ENCODE results near the gene GUCA1A. TPM values are rescaled to one million over a fixed set of nuclear protein-coding genes. Genes with fewer than 3 reads are reported as not detected.

Gene GUCA1A
- total and polyA plus RNA-seq, 2 of the 4 experiments (the other 2 are of a cell fraction) = 0.18 to 0.32 TPM

DNA sequence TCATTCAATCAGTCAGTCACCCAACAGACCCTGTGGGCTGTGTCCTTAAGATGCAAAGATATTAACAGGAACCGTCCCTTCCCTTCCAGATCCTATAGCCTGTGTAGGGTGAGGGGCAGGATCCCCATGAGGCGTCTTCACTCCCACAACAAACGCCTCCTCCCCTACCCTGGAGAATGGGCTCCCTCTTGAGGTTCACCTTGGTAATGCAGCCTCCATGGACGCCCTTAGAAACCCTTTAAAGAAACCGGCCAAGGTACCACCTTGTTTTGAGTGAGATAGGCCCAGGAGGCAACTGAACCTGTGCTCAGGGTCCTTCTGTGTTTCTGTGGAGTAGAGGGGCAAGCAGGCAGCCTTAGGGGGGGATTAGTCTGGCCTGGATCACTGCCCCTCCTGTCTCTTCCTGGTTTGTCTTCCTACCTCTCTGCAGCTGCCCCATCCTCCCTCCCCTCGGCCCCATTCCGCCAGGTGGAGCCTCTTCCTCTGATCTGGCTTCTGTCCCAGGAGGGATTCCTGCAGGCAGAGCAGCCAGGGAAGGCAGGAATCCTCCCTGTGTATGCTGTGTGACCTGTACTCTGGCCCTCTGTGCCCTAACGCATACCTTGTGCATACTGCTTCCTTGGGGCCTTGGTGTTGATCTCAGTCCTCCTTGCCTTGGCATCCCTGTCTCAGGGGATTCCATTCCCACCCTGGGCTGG, 6.6 kb upstream of the GUCA1A start (continued):
- TF ChIP-seq, protein P1, sequence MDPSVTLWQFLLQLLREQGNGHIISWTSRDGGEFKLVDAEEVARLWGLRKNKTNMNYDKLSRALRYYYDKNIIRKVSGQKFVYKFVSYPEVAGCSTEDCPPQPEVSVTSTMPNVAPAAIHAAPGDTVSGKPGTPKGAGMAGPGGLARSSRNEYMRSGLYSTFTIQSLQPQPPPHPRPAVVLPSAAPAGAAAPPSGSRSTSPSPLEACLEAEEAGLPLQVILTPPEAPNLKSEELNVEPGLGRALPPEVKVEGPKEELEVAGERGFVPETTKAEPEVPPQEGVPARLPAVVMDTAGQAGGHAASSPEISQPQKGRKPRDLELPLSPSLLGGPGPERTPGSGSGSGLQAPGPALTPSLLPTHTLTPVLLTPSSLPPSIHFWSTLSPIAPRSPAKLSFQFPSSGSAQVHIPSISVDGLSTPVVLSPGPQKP (IDR thresholded peaks at IDR 0.05; ENCODE audit: borderline replicate concordance, low read depth, low read length) = no peak

DNA sequence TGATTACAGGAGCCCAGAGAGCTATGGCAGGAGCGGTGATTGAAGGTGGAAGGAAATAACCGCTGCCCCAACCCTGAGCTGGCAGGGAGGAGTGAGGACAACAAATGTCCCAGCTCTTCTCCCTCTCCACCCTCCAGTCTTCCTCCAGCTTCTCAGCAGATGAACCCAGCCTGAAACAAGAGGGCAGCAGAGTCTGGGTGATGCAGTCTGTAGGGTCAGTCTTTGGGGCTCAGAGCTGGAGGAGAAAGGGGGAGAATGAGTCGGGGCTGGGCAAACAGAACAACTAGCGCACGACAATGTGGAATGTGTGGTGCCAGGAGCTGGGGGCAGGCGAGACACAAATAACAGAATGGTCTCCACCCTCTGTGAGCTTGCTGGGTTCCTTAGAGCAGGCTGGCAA, 4.5 kb upstream of the GUCA1A start:
- BruUV-seq (replicated peaks) = no TSS peak
- intact Hi-C loops (cut with micrococcal nuclease) = loop anchor here (10.0 kb wide), 1 partner anchor 384 kb away; the partner anchor contains the start of genes PRICKLE4 and TOMM6
- dilution Hi-C loops (cut with HindIII; ENCODE audit: low sequenced_read_pairs, unreplicated experiment) = no loop called here

More for the DNA sequence above, 4.5 kb upstream of the GUCA1A start:
- H2BK120ac ChIP-seq (ENCODE audit: low read depth, low read length) = no peak overlapping the region
- H3K9ac ChIP-seq (ENCODE audit: low read depth, low read length) = no peak overlapping the region
- 60% methylated on average over 1 of the region's 6 CpGs; no CpG with 5 or more reads in 1 of the 2 experiments for WGBS, 2 experiments (ENCODE audit: extremely low coverage in 2 of 2, insufficient read length in 1 of 2)
- no peak overlapping the region for H3K56ac ChIP-seq (ENCODE audit: extremely low read depth, insufficient read depth, low read length)
- DNase-seq (no peak), ATAC-seq (ENCODE audit: low read depth) (no peak)
- no peak overlapping the region for H2BK20ac ChIP-seq (ENCODE audit: low read depth, low read length)
- no peak overlapping the region for H3K4me2 ChIP-seq (ENCODE audit: low read depth, low read length)
- no peak overlapping the region for H3K4me3 ChIP-seq (ENCODE audit: insufficient read depth, low read depth, low read length)
- no peak overlapping the region for H3K14ac ChIP-seq (replicated peaks; ENCODE audit: low read depth, low read length)
- H4K8ac ChIP-seq (ENCODE audit: low read depth in 2 of 2, low read length in 2 of 2) = no peak overlapping the region
- no peak overlapping the region for H4K91ac ChIP-seq (ENCODE audit: insufficient read depth, low read depth, low read length)
- H3K36me3 ChIP-seq (ENCODE audit: control insufficient read depth, insufficient read depth, low read length) = no peaks in the 10 kb centered on the region
- peak overlapping the region; percentile 50 for H2AK9ac ChIP-seq (replicated peaks; ENCODE audit: low read depth, low read length, poor library complexity)
- no peak overlapping the region for H3K23ac ChIP-seq (ENCODE audit: low read depth, low read length)
- H2AK5ac ChIP-seq (ENCODE audit: low read depth, low read length) = peak overlapping the region; percentile 46
- peaks cover 9% of the 10 kb centered on the region for H3K4me1 ChIP-seq (ENCODE audit: control insufficient read depth, insufficient read depth, low read length)
- H4K5ac ChIP-seq (ENCODE audit: low read depth, low read length) = no peak overlapping the region
- H4K20me1 ChIP-seq (ENCODE audit: insufficient read depth, low read length) = no peaks in the 10 kb centered on the region
- no peak overlapping the region for H3K27ac ChIP-seq (ENCODE audit: insufficient read depth, low read length)
- peak overlapping the region; percentile 70 for H2AFZ ChIP-seq (replicated peaks; ENCODE audit: low read length, poor library complexity)
- POLR2A ChIA-PET (ENCODE audit: unreplicated experiment) = no interaction called here
- no peak overlapping the region for H3K18ac ChIP-seq (ENCODE audit: low read depth, low read length)
- H3K9me3 ChIP-seq (ENCODE audit: control insufficient read depth, insufficient read depth, low read length) = no peaks in the 10 kb centered on the region
- no peaks in the 10 kb centered on the region for H3K79me1 ChIP-seq (ENCODE audit: low read depth in 1 of 2, low read length in 2 of 2)
- CTCF ChIA-PET = interaction anchor here (1.2 to 1.9 kb wide), 4 partner anchors 46 to 383 kb away, joined by 3 to 15 read pairs (median 6); no protein-coding TSS in a partner anchor
- H3K4ac ChIP-seq (ENCODE audit: low read depth, low read length) = no peak overlapping the region
- in situ Hi-C loops (cut with MboI; ENCODE audit: low sequenced_read_pairs) = loop anchor here (5.0 kb wide), 1 partner anchor 91 kb away; no protein-coding TSS in a partner anchor
- no peaks in the 10 kb centered on the region for H3K27me3 ChIP-seq (ENCODE audit: control insufficient read depth, insufficient read depth, low read length)
- no peaks in the 10 kb centered on the region for H3K9me1 ChIP-seq (ENCODE audit: insufficient read depth, low read length)
- TF ChIP-seq POLR2A (IDR thresholded peaks at IDR 0.05; ENCODE audit: low read depth, low read length) = no peak
- TF ChIP-seq MAFK (IDR thresholded peaks at IDR 0.05; ENCODE audit: low read depth, low read length) = no peak
- no peak for TF ChIP-seq RCOR1 (IDR thresholded peaks at IDR 0.05; ENCODE audit: insufficient replicate concordance, low read length)
- TF ChIP-seq NFE2L2 (IDR thresholded peaks at IDR 0.05; ENCODE audit: low read depth, low read length) = no peak
- TF ChIP-seq, protein P2, sequence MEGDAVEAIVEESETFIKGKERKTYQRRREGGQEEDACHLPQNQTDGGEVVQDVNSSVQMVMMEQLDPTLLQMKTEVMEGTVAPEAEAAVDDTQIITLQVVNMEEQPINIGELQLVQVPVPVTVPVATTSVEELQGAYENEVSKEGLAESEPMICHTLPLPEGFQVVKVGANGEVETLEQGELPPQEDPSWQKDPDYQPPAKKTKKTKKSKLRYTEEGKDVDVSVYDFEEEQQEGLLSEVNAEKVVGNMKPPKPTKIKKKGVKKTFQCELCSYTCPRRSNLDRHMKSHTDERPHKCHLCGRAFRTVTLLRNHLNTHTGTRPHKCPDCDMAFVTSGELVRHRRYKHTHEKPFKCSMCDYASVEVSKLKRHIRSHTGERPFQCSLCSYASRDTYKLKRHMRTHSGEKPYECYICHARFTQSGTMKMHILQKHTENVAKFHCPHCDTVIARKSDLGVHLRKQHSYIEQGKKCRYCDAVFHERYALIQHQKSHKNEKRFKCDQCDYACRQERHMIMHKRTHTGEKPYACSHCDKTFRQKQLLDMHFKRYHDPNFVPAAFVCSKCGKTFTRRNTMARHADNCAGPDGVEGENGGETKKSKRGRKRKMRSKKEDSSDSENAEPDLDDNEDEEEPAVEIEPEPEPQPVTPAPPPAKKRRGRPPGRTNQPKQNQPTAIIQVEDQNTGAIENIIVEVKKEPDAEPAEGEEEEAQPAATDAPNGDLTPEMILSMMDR (conservative IDR thresholded peaks at IDR 0.05; ENCODE audit: low read depth, low read length) = no peak; the same call in 1 of the 2 replicates
- peak; percentile 40 for TF ChIP-seq RAD21 (IDR thresholded peaks at IDR 0.05; ENCODE audit: low read length)
- peak; percentile 21; the same call in 1 of the 2 replicates for TF ChIP-seq SMC3 (IDR thresholded peaks at IDR 0.05; ENCODE audit: low read depth, low read length)
- H2BK5ac ChIP-seq (ENCODE audit: low read depth, low read length, poor library complexity, severe bottlenecking) = no peak overlapping the region
- no peak overlapping the region for H2BK15ac ChIP-seq (ENCODE audit: low read depth, low read length)

Measured in IMR-90 (cell line).